Type B pancreatic cell (in vitro differentiated cells): ENCODE measurements around the gene MYG1. TPM values are rescaled to one million over a fixed set of nuclear protein-coding genes. Genes with fewer than 3 reads are reported as not detected.

Experiments
- DNase-seq: peaks from one replicate; pipeline ENCODE4 v3.0.0; 2021; ENCODE audit warnings: mixed read lengths; ENCODE audit not compliant: unreplicated experiment; ENCODE audit errors: extremely low spot score
- H3K27ac Mint-ChIP-seq: 2 replicates; pipeline ENCODE4 v1.8.0; 2021; ENCODE audit warnings: mild to moderate bottlenecking, mixed read lengths
- H3K27me3 Mint-ChIP-seq: 2 replicates; pipeline ENCODE4 v1.8.0; 2021; ENCODE audit warnings: mixed read lengths
- H3K36me3 Mint-ChIP-seq: 2 replicates; pipeline ENCODE4 v1.8.0; 2021; ENCODE audit warnings: mixed read lengths
- H3K4me1 Mint-ChIP-seq: one replicate; pipeline ENCODE4 v1.8.0; 2021; ENCODE audit warnings: mixed read lengths; ENCODE audit not compliant: unreplicated experiment
- H3K4me3 Mint-ChIP-seq: 2 replicates; pipeline ENCODE4 v1.8.0; 2021; ENCODE audit warnings: mild to moderate bottlenecking, mixed read lengths
- H3K9me3 Mint-ChIP-seq: 2 replicates; pipeline ENCODE4 v1.8.0; 2021; ENCODE audit warnings: mixed read lengths
- long read RNA-seq: library from polyadenylated mRNA; unstranded; transcript quantifications from one replicate; pipeline ENCODE4 v2.0.0, GENCODE V29; 2020
- total RNA-seq: library from RNA; stranded (reverse); gene quantifications from 2 replicates; pipeline ENCODE4 v1.2.1, GENCODE V29; 2021; ENCODE audit warnings: low replicate concordance
- TF ChIP-seq, protein P1 (sequence below): fragments of 200-600 bp; sonication (generic); conservative IDR thresholded peaks from 2 replicates; pipeline ENCODE4 v1.5.0; 2021; ENCODE audit warnings: antibody characterized with exemption, mild to moderate bottlenecking

Gene MYG1, protein sequence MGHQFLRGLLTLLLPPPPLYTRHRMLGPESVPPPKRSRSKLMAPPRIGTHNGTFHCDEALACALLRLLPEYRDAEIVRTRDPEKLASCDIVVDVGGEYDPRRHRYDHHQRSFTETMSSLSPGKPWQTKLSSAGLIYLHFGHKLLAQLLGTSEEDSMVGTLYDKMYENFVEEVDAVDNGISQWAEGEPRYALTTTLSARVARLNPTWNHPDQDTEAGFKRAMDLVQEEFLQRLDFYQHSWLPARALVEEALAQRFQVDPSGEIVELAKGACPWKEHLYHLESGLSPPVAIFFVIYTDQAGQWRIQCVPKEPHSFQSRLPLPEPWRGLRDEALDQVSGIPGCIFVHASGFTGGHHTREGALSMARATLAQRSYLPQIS
- total RNA-seq = 44.3 and 58.6 TPM in 2 replicates
- long read RNA-seq, transcript C12orf10-201 (7 exons, 1,192 nt) = major isoform, 40 of 65 reads
- long read RNA-seq, partial matches to known transcripts = 17 of 65 reads
- long read RNA-seq, other reads (novel, unspliced or antisense) = 4 of 65 reads

DNA sequence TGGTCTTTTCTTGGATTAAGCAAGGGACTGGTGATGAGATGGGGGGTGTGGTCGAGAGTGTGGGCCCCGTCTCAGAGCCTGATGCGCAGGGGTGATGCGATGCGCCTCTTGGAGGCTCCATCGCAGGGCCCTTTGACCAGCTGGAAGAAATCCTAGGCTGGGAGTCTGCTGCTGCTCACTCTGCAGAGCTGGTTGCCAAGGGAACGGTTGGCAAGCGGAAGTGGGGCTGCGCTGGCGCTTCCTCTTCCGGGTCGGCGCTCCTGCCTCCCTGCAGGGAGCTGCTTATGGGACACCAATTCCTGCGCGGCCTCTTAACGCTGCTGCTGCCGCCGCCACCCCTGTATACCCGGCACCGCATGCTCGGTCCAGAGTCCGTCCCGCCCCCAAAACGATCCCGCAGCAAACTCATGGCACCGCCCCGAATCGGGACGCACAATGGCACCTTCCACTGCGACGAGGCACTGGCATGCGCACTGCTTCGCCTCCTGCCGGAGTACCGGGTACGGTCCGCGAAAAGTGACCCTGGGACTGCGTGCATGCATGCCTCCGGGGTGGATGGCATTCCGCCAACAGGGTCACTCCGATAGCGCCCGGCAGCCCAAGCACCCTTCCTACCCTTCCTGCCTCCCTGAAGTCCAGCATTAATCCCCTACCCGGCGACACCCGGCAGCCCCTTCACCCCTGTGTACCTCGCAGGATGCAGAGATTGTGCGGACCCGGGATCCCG, at the start of gene MYG1:
Gene MYG1, plus strand, starts transcription at position 242 of the 727 bp plus-strand sequence. Its CDS starts 43 bp downstream, at position 285.
- DNase-seq = peak; percentile 87
- Mint-ChIP-seq H3K4me1 (peaks cover 40% of the 10 kb centered on the region), H3K27me3 (no peaks in the 10 kb centered on the region), H3K9me3 (no peaks in the 10 kb centered on the region), H3K27ac (peak within 1 kb of the TSS; percentile 95), H3K4me3 (peak within 1 kb of the TSS; percentile 99), H3K36me3 (peaks cover 12% of the 10 kb centered on the region)
- TF ChIP-seq, protein P1, sequence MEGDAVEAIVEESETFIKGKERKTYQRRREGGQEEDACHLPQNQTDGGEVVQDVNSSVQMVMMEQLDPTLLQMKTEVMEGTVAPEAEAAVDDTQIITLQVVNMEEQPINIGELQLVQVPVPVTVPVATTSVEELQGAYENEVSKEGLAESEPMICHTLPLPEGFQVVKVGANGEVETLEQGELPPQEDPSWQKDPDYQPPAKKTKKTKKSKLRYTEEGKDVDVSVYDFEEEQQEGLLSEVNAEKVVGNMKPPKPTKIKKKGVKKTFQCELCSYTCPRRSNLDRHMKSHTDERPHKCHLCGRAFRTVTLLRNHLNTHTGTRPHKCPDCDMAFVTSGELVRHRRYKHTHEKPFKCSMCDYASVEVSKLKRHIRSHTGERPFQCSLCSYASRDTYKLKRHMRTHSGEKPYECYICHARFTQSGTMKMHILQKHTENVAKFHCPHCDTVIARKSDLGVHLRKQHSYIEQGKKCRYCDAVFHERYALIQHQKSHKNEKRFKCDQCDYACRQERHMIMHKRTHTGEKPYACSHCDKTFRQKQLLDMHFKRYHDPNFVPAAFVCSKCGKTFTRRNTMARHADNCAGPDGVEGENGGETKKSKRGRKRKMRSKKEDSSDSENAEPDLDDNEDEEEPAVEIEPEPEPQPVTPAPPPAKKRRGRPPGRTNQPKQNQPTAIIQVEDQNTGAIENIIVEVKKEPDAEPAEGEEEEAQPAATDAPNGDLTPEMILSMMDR = peak; percentile 56

DNA sequence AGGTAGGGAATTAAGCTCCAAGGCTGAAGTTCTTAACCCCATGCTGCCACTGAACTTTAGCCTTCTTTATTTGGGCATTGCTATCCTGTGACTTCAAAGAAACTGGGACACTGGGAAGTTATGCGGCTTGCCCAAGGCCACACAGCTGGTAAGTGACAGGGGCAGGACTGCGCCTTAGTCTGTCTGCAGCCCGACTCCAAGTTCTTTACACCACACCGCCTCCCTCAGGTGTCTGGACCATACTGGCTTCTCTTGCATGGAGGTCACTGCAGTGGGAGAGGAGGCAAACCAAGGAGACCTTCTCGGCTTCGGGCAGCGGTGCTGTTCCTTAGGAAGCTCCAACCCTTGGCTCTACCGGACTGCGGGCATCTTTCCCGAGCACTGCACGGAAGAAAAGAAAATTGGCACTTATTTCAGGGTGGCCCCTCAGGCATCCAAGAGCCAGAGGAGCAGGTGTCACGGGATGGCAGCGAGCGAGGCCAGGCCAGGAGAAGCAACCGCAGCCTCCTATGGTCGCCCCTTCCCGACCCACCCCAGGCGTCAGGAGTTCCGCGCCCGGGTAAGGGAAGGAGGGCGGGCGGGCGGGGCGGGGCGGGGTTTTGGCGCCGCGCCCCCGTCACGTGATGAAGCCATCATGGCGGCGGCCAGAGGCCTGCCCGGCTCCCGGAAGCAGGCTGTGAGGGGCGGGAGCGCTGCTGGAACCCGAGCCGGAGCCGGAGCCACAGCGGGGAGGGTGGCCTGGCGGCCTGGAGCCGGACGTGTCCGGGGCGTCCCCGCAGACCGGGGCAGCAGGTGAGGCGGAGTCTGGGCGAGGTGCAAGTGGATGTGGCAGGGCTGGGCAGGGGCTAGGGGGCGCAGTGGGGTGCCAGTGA, 47.8 kb upstream of the MYG1 start:
- no peaks in the 10 kb centered on the region for H3K36me3 Mint-ChIP-seq
- H3K9me3 Mint-ChIP-seq = no peaks in the 10 kb centered on the region
- H3K27me3 Mint-ChIP-seq = no peaks in the 10 kb centered on the region
- peaks cover 16% of the 10 kb centered on the region for H3K4me1 Mint-ChIP-seq
- peak overlapping the region; percentile 98 for H3K4me3 Mint-ChIP-seq
- TF ChIP-seq, protein P1 = no peak
- peak overlapping the region; percentile 96 for H3K27ac Mint-ChIP-seq
- peak; percentile 86 for DNase-seq

DNA sequence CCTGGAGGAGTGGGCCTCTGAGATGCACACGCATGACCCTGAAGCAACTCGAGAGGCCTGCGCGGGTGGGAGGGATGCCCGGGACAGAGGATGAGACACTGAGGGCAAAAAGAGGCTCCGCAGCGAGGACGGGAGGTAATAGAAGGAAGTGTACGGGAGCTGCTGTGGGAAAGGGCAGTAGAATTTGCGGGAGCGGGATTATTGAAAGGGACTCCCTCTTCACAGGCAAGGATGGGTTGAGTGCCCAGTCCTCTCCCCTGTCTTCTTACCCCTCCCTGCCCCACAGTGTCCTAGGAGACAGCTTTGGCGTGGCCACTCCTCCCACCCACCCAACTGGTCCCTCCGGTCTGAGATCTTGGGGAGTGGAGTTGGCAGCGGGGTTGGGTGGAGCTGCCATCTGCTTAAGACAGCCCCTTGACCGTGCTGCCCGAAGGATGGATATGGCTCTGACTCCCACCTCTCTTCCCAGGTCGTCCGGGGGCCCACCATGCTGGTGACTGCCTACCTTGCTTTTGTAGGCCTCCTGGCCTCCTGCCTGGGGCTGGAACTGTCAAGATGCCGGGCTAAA, 47.1 kb upstream of the MYG1 start:
- peaks cover 16% of the 10 kb centered on the region for H3K4me1 Mint-ChIP-seq
- no peaks in the 10 kb centered on the region for H3K27me3 Mint-ChIP-seq
- no peaks in the 10 kb centered on the region for H3K36me3 Mint-ChIP-seq
- TF ChIP-seq, protein P1 = no peak
- no peaks in the 10 kb centered on the region for H3K9me3 Mint-ChIP-seq
- DNase-seq = no peak
- peak overlapping the region; percentile 98 for H3K4me3 Mint-ChIP-seq
- peak overlapping the region; percentile 94 for H3K27ac Mint-ChIP-seq

DNA sequence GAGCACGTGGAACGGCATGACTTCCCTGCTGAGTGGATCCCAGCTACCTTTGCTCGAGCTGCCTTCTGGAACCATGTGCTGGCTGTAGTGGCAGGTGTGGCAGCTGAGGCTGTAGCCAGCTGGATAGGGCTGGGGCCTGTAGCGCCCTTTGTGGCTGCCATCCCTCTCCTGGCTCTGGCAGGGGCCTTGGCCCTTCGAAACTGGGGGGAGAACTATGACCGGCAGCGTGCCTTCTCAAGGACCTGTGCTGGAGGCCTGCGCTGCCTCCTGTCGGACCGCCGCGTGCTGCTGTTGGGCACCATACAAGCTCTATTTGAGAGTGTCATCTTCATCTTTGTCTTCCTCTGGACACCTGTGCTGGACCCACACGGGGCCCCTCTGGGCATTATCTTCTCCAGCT, 46.2 kb upstream of the MYG1 start:
- TF ChIP-seq, protein P1 = no peak
- Mint-ChIP-seq H3K27ac (peak overlapping the region; percentile 94), H3K4me1 (peaks cover 16% of the 10 kb centered on the region), H3K9me3 (no peaks in the 10 kb centered on the region), H3K36me3 (no peaks in the 10 kb centered on the region), H3K4me3 (peak overlapping the region; percentile 98), H3K27me3 (no peaks in the 10 kb centered on the region)
- no peak for DNase-seq
